CD4-positive, alpha-beta T cell (primary cell): ENCODE measurements around the gene LAMA2. TPM values are rescaled to one million over a fixed set of nuclear protein-coding genes. Genes with fewer than 3 reads are reported as not detected.

Experiments used
- ATAC-seq: fragments of 200-7000 bp; cut with Tn5 transposase; one replicate; pipeline ENCODE4 v1.10.0; 2022; ENCODE audit warnings: mild to moderate bottlenecking; ENCODE audit not compliant: poor library complexity
- CTCF ChIA-PET: fragments of 350-600 bp; sonication (Branson Sonifier 250); formaldehyde crosslinking; loops from one replicate; lab custom pipeline; 2021; ENCODE audit warnings: antibody characterized with exemption, inconsistent platforms; lab: Charles Lee
- POLR2A ChIA-PET: fragments of 350-600 bp; sonication (Branson Sonifier 250); formaldehyde crosslinking; loops from one replicate; lab custom pipeline; 2021; ENCODE audit warnings: antibody characterized with exemption, inconsistent platforms; lab: Charles Lee
- DNase-seq, 14 experiments: peaks; one replicate each; pipeline ENCODE4 v3.0.0-alpha.2; 2013 to 2020; ENCODE audit warnings: mixed read lengths in 2 of 14
- H3K27ac ChIP-seq, 2 donors: one replicate each; pipeline versions ENCODE4 v1.5.1 to v1.7.0; 2013; ENCODE audit warnings: low read length in 2 of 2, low read depth in 1 of 2, mild to moderate bottlenecking in 1 of 2
- H3K27me3 ChIP-seq, 2 experiments: 1 replicate in 1 of 2; 2 replicates in 1 of 2; pipeline versions ENCODE4 v1.6.1 to v1.7.0; 2013; ENCODE audit warnings: low read length in 2 of 2, control low read depth in 1 of 2, mild to moderate bottlenecking in 1 of 2, moderate library complexity in 1 of 2; ENCODE audit not compliant: insufficient read depth in 2 of 2, control insufficient read depth in 1 of 2
- H3K36me3 ChIP-seq: one replicate; pipeline ENCODE4 v1.6.1; 2013; ENCODE audit warnings: low read length, control low read depth; ENCODE audit not compliant: insufficient read depth
- H3K4me1 ChIP-seq: one replicate; pipeline ENCODE4 v1.6.1; 2013; ENCODE audit warnings: low read length, control low read depth; ENCODE audit not compliant: insufficient read depth
- H3K4me3 ChIP-seq: one replicate; pipeline ENCODE4 v1.5.1; 2013; ENCODE audit warnings: mild to moderate bottlenecking, low read length, moderate library complexity
- H3K9me3 ChIP-seq, 2 experiments: 1 replicate in 1 of 2; 2 replicates in 1 of 2; pipeline versions ENCODE4 v1.6.1 to v1.7.0; 2013; ENCODE audit warnings: low read length in 2 of 2, mild to moderate bottlenecking in 2 of 2, control low read depth in 1 of 2, moderate library complexity in 1 of 2; ENCODE audit not compliant: control insufficient read depth in 1 of 2, insufficient read depth in 1 of 2
- H3K27ac Mint-ChIP-seq: one replicate; pipeline ENCODE4 v1.8.0; 2020; ENCODE audit warnings: mixed read lengths
- H3K27me3 Mint-ChIP-seq: one replicate; pipeline ENCODE4 v1.8.0; 2021; ENCODE audit warnings: mixed read lengths
- H3K36me3 Mint-ChIP-seq: one replicate; pipeline ENCODE4 v1.8.0; 2021; ENCODE audit warnings: low read depth, mixed read lengths
- H3K4me1 Mint-ChIP-seq: one replicate; pipeline ENCODE4 v1.8.0; 2021; ENCODE audit warnings: low read depth, mixed read lengths
- H3K4me3 Mint-ChIP-seq: one replicate; pipeline ENCODE4 v1.8.0; 2020; ENCODE audit warnings: mild to moderate bottlenecking, mixed read lengths
- H3K9me3 Mint-ChIP-seq: one replicate; pipeline ENCODE4 v1.8.0; 2020; ENCODE audit warnings: mixed read lengths
- CTCF ChIP-seq: fragments of 200-600 bp; IDR thresholded peaks from one replicate; pipeline ENCODE4 v1.8.0; 2022; ENCODE audit warnings: antibody characterized with exemption, mild to moderate bottlenecking
- intact Hi-C, 2 experiments: fragments of 100-400 bp; cut with DNase I in 1 of 2; cut with micrococcal nuclease in 1 of 2; formaldehyde crosslinking; loops; one replicate each; pipeline versions ENCODE4 v1.15.1 to v1.9.0; 2023 to 2025; cut with DNase I, micrococcal nuclease
- total RNA-seq, 174 experiments: library from RNA in 2 of 174; stranded (reverse) in 2 of 174; gene quantifications; one replicate each; pipeline ENCODE4 v1.2.3 and lab custom pipeline; 2021 to 2026

Gene LAMA2
- total RNA-seq, 2 experiments from 2014 or later, result 0.05 to 0.06 TPM

- Histone ChIP-seq H3K27ac (no peak overlapping the region), H3K27me3 (no peaks in the 10 kb centered on the region), H3K4me3 (no peak overlapping the region), H3K36me3 (no peaks in the 10 kb centered on the region), H3K4me1 (no peaks in the 10 kb centered on the region), H3K9me3 (peaks cover 0 to 9% of the 10 kb centered on the region in 2 experiments)
- DNase-seq (no peak), ATAC-seq (no peak)
- Mint-ChIP-seq H3K27me3 (no peaks in the 10 kb centered on the region), H3K4me3 (no peak overlapping the region), H3K36me3 (no peaks in the 10 kb centered on the region), H3K9me3 (no peaks in the 10 kb centered on the region), H3K4me1 (no peaks in the 10 kb centered on the region), H3K27ac (no peak overlapping the region)
- ChIA-PET CTCF (no interaction called here), POLR2A (no interaction called here)
- no peak for TF ChIP-seq CTCF
- intact Hi-C loops, result no loop called here
Observed at GRCh38 chr6:129089357-129089756, 206.4 kb downstream of the LAMA2 start.

- Histone ChIP-seq H3K27ac (no peak overlapping the region), H3K9me3 (no peaks in the 10 kb centered on the region), H3K4me3 (no peak overlapping the region), H3K27me3 (no peaks in the 10 kb centered on the region), H3K4me1 (no peaks in the 10 kb centered on the region), H3K36me3 (no peaks in the 10 kb centered on the region)
- no peak for TF ChIP-seq CTCF
- ChIA-PET POLR2A (no interaction called here), CTCF (no interaction called here)
- no peak for DNase-seq
- no peak overlapping the region for H3K4me3 Mint-ChIP-seq
- H3K4me1 Mint-ChIP-seq, result no peaks in the 10 kb centered on the region
- intact Hi-C loops, result no loop called here
- H3K9me3 Mint-ChIP-seq, result no peaks in the 10 kb centered on the region
- no peaks in the 10 kb centered on the region for H3K27me3 Mint-ChIP-seq
- no peak for ATAC-seq
- H3K27ac Mint-ChIP-seq, result no peak overlapping the region
- no peaks in the 10 kb centered on the region for H3K36me3 Mint-ChIP-seq
Observed at GRCh38 chr6:129094147-129094546, 211.2 kb downstream of the LAMA2 start.

GRCh38 chr6:129096651-129097290, 213.8 kb downstream of the LAMA2 start:
- Histone ChIP-seq H3K4me3 (no peak overlapping the region), H3K36me3 (no peaks in the 10 kb centered on the region), H3K9me3 (no peaks in the 10 kb centered on the region), H3K4me1 (no peaks in the 10 kb centered on the region), H3K27ac (no peak overlapping the region), H3K27me3 (no peaks in the 10 kb centered on the region)
- CTCF ChIA-PET, result no interaction called here
- ATAC-seq (no peak), DNase-seq (no peak)
- POLR2A ChIA-PET, result no interaction called here
- Mint-ChIP-seq H3K36me3 (no peaks in the 10 kb centered on the region), H3K4me1 (no peaks in the 10 kb centered on the region), H3K4me3 (no peak overlapping the region), H3K27me3 (no peaks in the 10 kb centered on the region), H3K9me3 (no peaks in the 10 kb centered on the region), H3K27ac (no peak overlapping the region)
- intact Hi-C loops, result no loop called here
- no peak for TF ChIP-seq CTCF
